DMS153 treated with DMSO at 0.1 percent for 48 hours (cell line): ENCODE data around the gene LRCH3.
"Not testable (repeated sequence)": the region's sequence is repeated elsewhere in the genome, so short reads cannot be mapped to it uniquely, and the experiment has no call there.

Source experiments
- DNase-seq: peaks from one replicate; lab custom pipeline; 2025; ENCODE audit not compliant: unreplicated experiment; lab: John Stamatoyannopoulos, UW

Gene LRCH3

GRCh38 chr3:197913641-197914380 is 122.8 kb downstream of the LRCH3 start:
- DNase-seq = no peak

GRCh38 chr3:197921429-197922275 is 130.6 kb downstream of the LRCH3 start:
- not testable (repeated sequence) for DNase-seq

- DNase-seq = no peak
Observed at GRCh38 chr3:197926418-197926817, 135.4 kb downstream of the LRCH3 start.

GRCh38 chr3:197927578-197927977 is 136.5 kb downstream of the LRCH3 start:
- not testable (repeated sequence) for DNase-seq

- DNase-seq = no peak
Observed at GRCh38 chr3:197936819-197937384, 145.8 kb downstream of the LRCH3 start.
